Prostate gland (tissue), 2 donors: Measurements from ENCODE around the gene MIOS.

ENCODE experiments used
- POLR2A ChIP-seq: fragments of 450-650 bp; IDR thresholded peaks from one replicate; pipeline ENCODE4 v1.6.1; 2016; ENCODE audit warnings: antibody characterized with exemption, mild to moderate bottlenecking
- POLR2AphosphoS5 ChIP-seq: sonication (generic); formaldehyde crosslinking; IDR thresholded peaks from one replicate; pipeline ENCODE4 v1.6.1; 2017; ENCODE audit warnings: antibody characterized with exemption
- TF ChIP-seq, protein P1 (sequence below), 4 experiments: fragments of 200-600 bp in 2 of 4; fragments of 450-650 bp in 2 of 4; sonication (generic) in 2 of 4; IDR thresholded peaks; 1 replicate in 3 of 4; 2 replicates in 1 of 4; pipeline ENCODE4 v1.5.1; 2016 to 2019; ENCODE audit warnings: antibody characterized with exemption in 4 of 4, mild to moderate bottlenecking in 2 of 4, moderate library complexity in 2 of 4

DNA sequence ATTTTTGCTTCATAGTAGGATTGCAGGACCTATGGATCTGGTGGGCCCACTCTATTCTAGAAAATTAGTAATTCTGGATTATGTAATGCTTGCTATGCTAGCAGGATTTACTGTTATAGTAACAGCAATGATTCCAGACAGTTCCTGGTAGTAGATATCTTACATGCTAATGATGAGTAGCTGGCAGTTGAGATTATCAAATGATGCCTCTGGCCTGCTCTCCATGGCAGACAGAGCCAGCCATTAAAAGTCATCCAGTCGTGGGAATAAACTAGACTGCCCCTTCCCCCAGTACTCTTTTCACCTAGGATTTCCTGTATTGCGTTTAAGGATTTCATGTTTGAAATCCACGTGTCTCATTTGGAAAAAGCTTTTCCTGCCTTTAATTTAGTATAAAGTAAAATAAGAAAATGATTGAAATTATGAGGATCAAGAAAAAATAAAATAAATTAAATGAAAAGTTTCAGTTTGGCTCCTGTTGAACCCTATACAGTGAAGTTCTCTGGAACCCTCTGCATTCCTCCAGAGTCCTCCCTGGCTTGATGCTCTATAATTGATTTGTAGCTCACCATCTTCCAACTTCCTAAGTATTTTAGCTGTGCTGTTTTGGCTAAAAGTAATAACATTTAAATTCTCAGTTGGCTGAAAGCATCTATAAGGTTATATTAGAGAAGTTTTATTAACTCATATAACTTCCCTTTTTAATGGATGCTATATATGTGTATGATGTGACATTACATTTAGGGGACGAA is 88.5 kb downstream of the MIOS start:
- TF ChIP-seq, protein P1, sequence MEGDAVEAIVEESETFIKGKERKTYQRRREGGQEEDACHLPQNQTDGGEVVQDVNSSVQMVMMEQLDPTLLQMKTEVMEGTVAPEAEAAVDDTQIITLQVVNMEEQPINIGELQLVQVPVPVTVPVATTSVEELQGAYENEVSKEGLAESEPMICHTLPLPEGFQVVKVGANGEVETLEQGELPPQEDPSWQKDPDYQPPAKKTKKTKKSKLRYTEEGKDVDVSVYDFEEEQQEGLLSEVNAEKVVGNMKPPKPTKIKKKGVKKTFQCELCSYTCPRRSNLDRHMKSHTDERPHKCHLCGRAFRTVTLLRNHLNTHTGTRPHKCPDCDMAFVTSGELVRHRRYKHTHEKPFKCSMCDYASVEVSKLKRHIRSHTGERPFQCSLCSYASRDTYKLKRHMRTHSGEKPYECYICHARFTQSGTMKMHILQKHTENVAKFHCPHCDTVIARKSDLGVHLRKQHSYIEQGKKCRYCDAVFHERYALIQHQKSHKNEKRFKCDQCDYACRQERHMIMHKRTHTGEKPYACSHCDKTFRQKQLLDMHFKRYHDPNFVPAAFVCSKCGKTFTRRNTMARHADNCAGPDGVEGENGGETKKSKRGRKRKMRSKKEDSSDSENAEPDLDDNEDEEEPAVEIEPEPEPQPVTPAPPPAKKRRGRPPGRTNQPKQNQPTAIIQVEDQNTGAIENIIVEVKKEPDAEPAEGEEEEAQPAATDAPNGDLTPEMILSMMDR (IDR thresholded peaks at IDR 0.05): no peak
- no peak for TF ChIP-seq POLR2A
- no peak for TF ChIP-seq POLR2AphosphoS5
